HL-60 (cell line): ENCODE data around the gene CTAG2.
"Not testable (repeated sequence)": the region's sequence is repeated elsewhere in the genome, so short reads cannot be mapped to it uniquely, and the experiment has no call there.

Experiments used
- GABPA ChIP-seq: IDR thresholded peaks from 2 replicates; pipeline ENCODE4 v1.6.1; 2012; ENCODE audit warnings: low read depth
- POLR2AphosphoS5 ChIP-seq: IDR thresholded peaks from 2 replicates; pipeline ENCODE4 v1.6.1; 2012; ENCODE audit warnings: low read depth
- TF ChIP-seq, protein P1 (sequence below): IDR thresholded peaks from one replicate; pipeline ENCODE4 v1.5.1; 2011; ENCODE audit warnings: low read length, control low read depth, inconsistent platforms; ENCODE audit not compliant: insufficient read depth

DNA sequence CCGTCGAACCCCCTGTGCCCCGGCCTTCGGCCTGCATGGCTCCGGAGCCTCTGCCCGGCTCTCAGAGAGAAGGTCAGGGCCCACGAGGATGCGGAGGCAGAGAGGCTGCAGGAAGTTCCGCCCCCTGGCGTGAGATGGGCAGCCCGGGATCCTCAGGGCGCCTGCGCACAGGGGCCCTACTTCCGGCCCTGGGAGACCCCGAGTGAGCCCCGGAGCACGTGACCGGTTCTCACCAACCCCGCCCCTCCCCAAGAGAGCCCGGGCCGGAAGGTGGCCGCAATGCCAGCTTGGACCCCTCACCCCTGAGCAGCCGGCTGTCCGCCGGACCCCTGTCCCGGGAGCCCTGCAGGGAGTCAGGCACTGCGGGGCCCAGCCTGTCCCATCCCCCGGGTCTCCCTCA lies 34.2 kb downstream of the CTAG2 start, which contains the start of gene CTAG1B:
- TF ChIP-seq, protein P1, sequence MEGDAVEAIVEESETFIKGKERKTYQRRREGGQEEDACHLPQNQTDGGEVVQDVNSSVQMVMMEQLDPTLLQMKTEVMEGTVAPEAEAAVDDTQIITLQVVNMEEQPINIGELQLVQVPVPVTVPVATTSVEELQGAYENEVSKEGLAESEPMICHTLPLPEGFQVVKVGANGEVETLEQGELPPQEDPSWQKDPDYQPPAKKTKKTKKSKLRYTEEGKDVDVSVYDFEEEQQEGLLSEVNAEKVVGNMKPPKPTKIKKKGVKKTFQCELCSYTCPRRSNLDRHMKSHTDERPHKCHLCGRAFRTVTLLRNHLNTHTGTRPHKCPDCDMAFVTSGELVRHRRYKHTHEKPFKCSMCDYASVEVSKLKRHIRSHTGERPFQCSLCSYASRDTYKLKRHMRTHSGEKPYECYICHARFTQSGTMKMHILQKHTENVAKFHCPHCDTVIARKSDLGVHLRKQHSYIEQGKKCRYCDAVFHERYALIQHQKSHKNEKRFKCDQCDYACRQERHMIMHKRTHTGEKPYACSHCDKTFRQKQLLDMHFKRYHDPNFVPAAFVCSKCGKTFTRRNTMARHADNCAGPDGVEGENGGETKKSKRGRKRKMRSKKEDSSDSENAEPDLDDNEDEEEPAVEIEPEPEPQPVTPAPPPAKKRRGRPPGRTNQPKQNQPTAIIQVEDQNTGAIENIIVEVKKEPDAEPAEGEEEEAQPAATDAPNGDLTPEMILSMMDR: not testable (repeated sequence)
- not testable (repeated sequence) for TF ChIP-seq GABPA, POLR2AphosphoS5
